RWPE2 (cell line): ENCODE results near the gene USH2A.

Source experiments
- ATAC-seq: fragments of 200-7000 bp; cut with Tn5 transposase; 3 replicates; pipeline ENCODE4 v1.9.1; 2021; ENCODE audit warnings: low read depth
- DNase-seq: peaks from one replicate; pipeline ENCODE4 v3.0.0-alpha.2; 2020; ENCODE audit warnings: low spot score
- H3K27ac ChIP-seq: fragments of 450-650 bp; 2 replicates; pipeline ENCODE4 v1.5.1; 2017; ENCODE audit warnings: mild to moderate bottlenecking; ENCODE audit not compliant: poor library complexity, severe bottlenecking
- H3K27me3 ChIP-seq: fragments of 250-450 bp; sonication (Bioruptor Pico); 2 replicates; pipeline ENCODE4 v1.5.1; 2021; ENCODE audit warnings: mild to moderate bottlenecking, moderate library complexity; ENCODE audit not compliant: insufficient read depth, poor library complexity, severe bottlenecking
- H3K36me3 ChIP-seq: fragments of 250-450 bp; sonication (Bioruptor Pico); 2 replicates; pipeline ENCODE4 v1.5.1; 2020; ENCODE audit warnings: low read depth, mild to moderate bottlenecking, moderate library complexity
- H3K4me1 ChIP-seq: fragments of 250-450 bp; sonication (Bioruptor Pico); 2 replicates; pipeline ENCODE4 v1.5.1; 2021; ENCODE audit warnings: mild to moderate bottlenecking, moderate library complexity; ENCODE audit not compliant: insufficient read depth, poor library complexity, severe bottlenecking
- H3K4me3 ChIP-seq: fragments of 250-450 bp; sonication (Bioruptor Pico); 2 replicates; pipeline ENCODE4 v1.5.1; 2021; ENCODE audit warnings: mild to moderate bottlenecking, moderate library complexity; ENCODE audit not compliant: severe bottlenecking
- H3K9me3 ChIP-seq: fragments of 250-450 bp; sonication (Bioruptor Pico); 2 replicates; pipeline ENCODE4 v1.5.1; 2021; ENCODE audit warnings: mild to moderate bottlenecking, moderate library complexity; ENCODE audit not compliant: severe bottlenecking
- CTCF ChIP-seq: fragments of 450-650 bp; IDR thresholded peaks from one replicate; pipeline ENCODE4 v1.5.1; 2017; ENCODE audit warnings: mild to moderate bottlenecking, moderate library complexity; ENCODE audit not compliant: poor library complexity, severe bottlenecking

The USH2A gene

GRCh38 chr1:216387782-216388181, 35.5 kb downstream of the USH2A start:
- no peak for TF ChIP-seq CTCF

DNA sequence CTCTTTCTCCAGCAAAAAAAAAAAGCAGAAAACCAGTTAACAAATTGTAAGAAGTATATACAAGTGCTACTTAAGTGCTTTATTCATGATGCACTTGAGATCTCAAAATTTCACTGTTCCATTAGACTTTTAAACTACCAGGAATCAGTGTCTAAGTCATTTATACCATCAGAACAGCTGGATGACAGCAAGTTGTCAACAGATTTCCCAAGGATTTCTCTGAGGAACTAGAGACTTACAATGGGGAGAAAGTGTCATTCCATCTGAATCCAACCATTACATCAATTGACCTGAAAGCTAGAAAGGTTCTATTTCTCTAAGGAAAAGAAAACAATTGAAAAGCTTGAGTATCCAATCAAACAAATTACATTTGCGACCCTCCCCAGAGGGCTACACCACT, 43.8 kb downstream of the USH2A start:
- no peak for ATAC-seq
- no peak for TF ChIP-seq CTCF
- DNase-seq = no peak
- no peak overlapping the region for H3K4me3 ChIP-seq
- no peaks in the 10 kb centered on the region for H3K36me3 ChIP-seq
- no peak overlapping the region for H3K27ac ChIP-seq
- no peaks in the 10 kb centered on the region for H3K4me1 ChIP-seq
- H3K27me3 ChIP-seq = no peaks in the 10 kb centered on the region
- no peaks in the 10 kb centered on the region for H3K9me3 ChIP-seq

More at GRCh38 chr1:216387782-216388181, 35.5 kb downstream of the USH2A start:
- H3K9me3 ChIP-seq = no peaks in the 10 kb centered on the region
- H3K27ac ChIP-seq = no peak overlapping the region
- no peaks in the 10 kb centered on the region for H3K36me3 ChIP-seq
- no peaks in the 10 kb centered on the region for H3K4me1 ChIP-seq
- no peak overlapping the region for H3K4me3 ChIP-seq
- no peaks in the 10 kb centered on the region for H3K27me3 ChIP-seq
- DNase-seq = no peak
- ATAC-seq = no peak

GRCh38 chr1:216368249-216368648, 55.0 kb downstream of the USH2A start:
- TF ChIP-seq CTCF = no peak

GRCh38 chr1:216366979-216367378, 56.3 kb downstream of the USH2A start:
- no peaks in the 10 kb centered on the region for H3K27me3 ChIP-seq
- DNase-seq = no peak
- H3K4me1 ChIP-seq = no peaks in the 10 kb centered on the region
- no peak overlapping the region for H3K4me3 ChIP-seq
- H3K36me3 ChIP-seq = no peaks in the 10 kb centered on the region
- H3K27ac ChIP-seq = no peak overlapping the region
- no peak for TF ChIP-seq CTCF
- no peak for ATAC-seq
- no peaks in the 10 kb centered on the region for H3K9me3 ChIP-seq

More at GRCh38 chr1:216368249-216368648, 55.0 kb downstream of the USH2A start:
- no peak overlapping the region for H3K27ac ChIP-seq
- ATAC-seq (no peak), DNase-seq (no peak)
- H3K27me3 ChIP-seq = no peaks in the 10 kb centered on the region
- H3K9me3 ChIP-seq = no peaks in the 10 kb centered on the region
- H3K4me1 ChIP-seq = no peaks in the 10 kb centered on the region
- no peaks in the 10 kb centered on the region for H3K36me3 ChIP-seq
- H3K4me3 ChIP-seq = no peak overlapping the region

DNA sequence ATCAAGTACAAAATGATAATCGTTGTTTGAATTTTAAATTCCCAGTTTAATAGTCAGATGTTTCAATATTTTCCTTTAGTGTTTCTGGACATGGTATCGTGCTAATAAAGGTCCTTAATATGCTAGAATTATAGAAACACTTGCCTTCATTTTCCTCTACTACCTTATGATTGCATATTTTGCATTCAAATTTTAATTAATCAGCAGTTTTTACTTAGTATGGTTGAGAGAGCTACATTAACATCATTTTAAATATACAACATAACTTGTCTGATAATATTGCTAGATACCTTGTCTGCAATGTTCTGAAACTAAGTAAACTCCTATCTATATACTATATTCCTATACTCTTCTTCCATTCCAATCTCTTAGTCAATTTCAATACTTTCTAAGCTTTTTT, 66.3 kb downstream of the USH2A start:
- H3K4me3 ChIP-seq = no peak overlapping the region
- H3K4me1 ChIP-seq = no peaks in the 10 kb centered on the region
- H3K27me3 ChIP-seq = no peaks in the 10 kb centered on the region
- no peaks in the 10 kb centered on the region for H3K9me3 ChIP-seq
- H3K36me3 ChIP-seq = no peaks in the 10 kb centered on the region
- ATAC-seq = no peak
- no peak for TF ChIP-seq CTCF
- no peak overlapping the region for H3K27ac ChIP-seq
- DNase-seq = no peak
